Upper lobe of right lung (tissue), 1 donor: ENCODE data around the gene AP1M2. TPM values are rescaled to one million over a fixed set of nuclear protein-coding genes. Genes with fewer than 3 reads are reported as not detected.

Experiments
- ATAC-seq: fragments of 200-7000 bp; cut with Tn5 transposase; one replicate; pipeline ENCODE4 v1.9.1; 2020; ENCODE audit warnings: mild to moderate bottlenecking, moderate library complexity
- DNase-seq: peaks from one replicate; pipeline ENCODE4 v3.0.0-alpha.2; 2020
- H3K27ac ChIP-seq: fragments of 200-600 bp; one replicate; pipeline ENCODE4 v1.8.0; 2022
- H3K27me3 ChIP-seq: fragments of 200-600 bp; one replicate; pipeline ENCODE4 v1.8.0; 2022; ENCODE audit warnings: mild to moderate bottlenecking
- H3K36me3 ChIP-seq: fragments of 200-600 bp; one replicate; pipeline ENCODE4 v1.8.0; 2022
- H3K4me1 ChIP-seq: fragments of 200-600 bp; one replicate; pipeline ENCODE4 v1.8.0; 2022
- H3K4me3 ChIP-seq: fragments of 200-600 bp; one replicate; pipeline ENCODE4 v1.8.0; 2022; ENCODE audit warnings: mild to moderate bottlenecking
- H3K9me3 ChIP-seq: fragments of 200-600 bp; one replicate; pipeline ENCODE4 v1.8.0; 2022
- intact Hi-C: fragments of 100-400 bp; cut with DNase I; formaldehyde crosslinking; loops from one replicate; pipeline ENCODE4 v1.11.0; 2022
- total RNA-seq: library from RNA; stranded (reverse); fragmentation: NEBNext Ultra II Directional; extraction: Animal tissue kit (Norgen Biotek cat#: 25700); gene quantifications from one replicate; pipeline ENCODE4 v1.2.1, GENCODE V29; 2021
- TF ChIP-seq, protein P1 (sequence below): fragments of 200-600 bp; IDR thresholded peaks from one replicate; pipeline ENCODE4 v1.8.0; 2022; ENCODE audit warnings: antibody characterized with exemption
- donor health status: DM: no; HTN: yes; CAD: no; lungs with severe emphysema.

Gene AP1M2
- total RNA-seq, 1 donor from 2014 or later: 37.8 TPM

- Histone ChIP-seq H3K27me3 (no peaks in the 10 kb centered on the region), H3K4me1 (peaks cover 26% of the 10 kb centered on the region), H3K27ac (peak overlapping the region; percentile 87), H3K9me3 (no peaks in the 10 kb centered on the region), H3K36me3 (no peaks in the 10 kb centered on the region), H3K4me3 (peak overlapping the region; percentile 80)
- ATAC-seq (no peak), DNase-seq (no peak)
- intact Hi-C loops: no loop called here
- TF ChIP-seq, protein P1, sequence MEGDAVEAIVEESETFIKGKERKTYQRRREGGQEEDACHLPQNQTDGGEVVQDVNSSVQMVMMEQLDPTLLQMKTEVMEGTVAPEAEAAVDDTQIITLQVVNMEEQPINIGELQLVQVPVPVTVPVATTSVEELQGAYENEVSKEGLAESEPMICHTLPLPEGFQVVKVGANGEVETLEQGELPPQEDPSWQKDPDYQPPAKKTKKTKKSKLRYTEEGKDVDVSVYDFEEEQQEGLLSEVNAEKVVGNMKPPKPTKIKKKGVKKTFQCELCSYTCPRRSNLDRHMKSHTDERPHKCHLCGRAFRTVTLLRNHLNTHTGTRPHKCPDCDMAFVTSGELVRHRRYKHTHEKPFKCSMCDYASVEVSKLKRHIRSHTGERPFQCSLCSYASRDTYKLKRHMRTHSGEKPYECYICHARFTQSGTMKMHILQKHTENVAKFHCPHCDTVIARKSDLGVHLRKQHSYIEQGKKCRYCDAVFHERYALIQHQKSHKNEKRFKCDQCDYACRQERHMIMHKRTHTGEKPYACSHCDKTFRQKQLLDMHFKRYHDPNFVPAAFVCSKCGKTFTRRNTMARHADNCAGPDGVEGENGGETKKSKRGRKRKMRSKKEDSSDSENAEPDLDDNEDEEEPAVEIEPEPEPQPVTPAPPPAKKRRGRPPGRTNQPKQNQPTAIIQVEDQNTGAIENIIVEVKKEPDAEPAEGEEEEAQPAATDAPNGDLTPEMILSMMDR: no peak
Measured at GRCh38 chr19:10566658-10567410, 20.3 kb downstream of the AP1M2 start.

DNA sequence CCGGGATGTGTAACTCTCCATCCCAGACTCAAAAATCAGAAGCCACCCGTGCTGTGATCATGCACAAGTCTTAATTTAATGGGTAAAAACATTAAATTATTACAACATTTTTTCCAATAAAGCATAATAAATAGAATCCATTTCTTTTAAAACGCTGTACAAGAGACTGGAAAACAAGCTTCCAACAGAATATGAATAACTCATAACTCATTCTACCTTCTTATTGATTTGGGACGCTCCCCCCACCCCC lies 20.8 kb downstream of the AP1M2 start:
- intact Hi-C loops: no loop called here
- no peak for ATAC-seq

DNA sequence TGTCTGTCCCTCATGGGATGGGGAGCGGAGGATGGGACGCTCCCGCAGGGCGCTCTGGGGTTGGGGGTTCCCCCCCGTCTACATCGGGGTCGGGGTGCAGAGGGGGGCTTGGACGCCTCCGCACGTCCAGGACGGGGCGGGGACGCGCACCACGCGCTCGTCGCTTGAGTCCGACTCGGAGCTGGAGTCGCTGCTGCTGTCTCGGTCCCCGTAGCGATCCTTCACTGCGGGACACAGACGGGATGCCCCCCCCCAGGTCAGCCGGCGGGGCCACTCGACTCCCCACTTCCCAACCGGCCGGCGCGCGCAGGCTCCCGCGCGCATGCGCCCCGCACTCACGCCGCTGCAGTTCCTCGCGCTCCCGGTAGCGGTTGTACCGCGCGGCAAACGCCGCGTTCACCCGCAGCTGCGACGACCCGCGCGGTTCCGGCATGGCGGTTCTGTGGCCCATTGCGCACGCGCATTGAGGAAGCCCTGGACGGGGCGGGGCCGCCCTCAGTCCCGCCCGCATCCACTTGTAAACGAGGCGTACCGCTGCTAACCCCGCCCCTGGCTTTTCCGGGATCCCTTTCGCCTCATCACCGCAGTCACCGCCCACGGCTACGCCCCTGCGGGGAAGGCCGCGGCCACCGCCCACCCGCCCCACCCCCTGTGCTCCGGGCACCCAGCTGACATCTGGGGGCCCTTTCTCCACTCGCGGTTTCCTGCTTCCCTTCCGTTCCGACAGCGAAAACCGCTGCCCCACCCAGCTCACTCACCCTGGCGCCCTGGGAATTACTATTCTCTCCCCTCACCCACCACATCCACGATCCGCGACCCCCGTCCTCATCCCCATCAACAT lies 21.3 kb downstream of the AP1M2 start, which contains the start of gene KRI1:
TSS of gene KRI1 (minus strand) at position 444 of the 841 bp plus-strand sequence. CDS start at position 433, 11 bp downstream.
- DNase-seq: peak; percentile 99
- intact Hi-C loops: no loop called here
- TF ChIP-seq, protein P1: peak; percentile 33

More for the DNA sequence above, 20.8 kb downstream of the AP1M2 start:
- H3K9me3 ChIP-seq: no peaks in the 10 kb centered on the region
- TF ChIP-seq, protein P1: no peak
- peaks cover 3% of the 10 kb centered on the region for H3K36me3 ChIP-seq
- H3K4me1 ChIP-seq: peaks cover 26% of the 10 kb centered on the region
- peak overlapping the region; percentile 87 for H3K27ac ChIP-seq
- H3K27me3 ChIP-seq: no peaks in the 10 kb centered on the region
- H3K4me3 ChIP-seq: peak overlapping the region; percentile 80
- DNase-seq: no peak

GRCh38 chr19:10565028-10565566 lies 22.0 kb downstream of the AP1M2 start:
- H3K27ac ChIP-seq: peak overlapping the region; percentile 87
- peaks cover 26% of the 10 kb centered on the region for H3K4me1 ChIP-seq
- intact Hi-C loops: no loop called here
- DNase-seq (peak; percentile 76), ATAC-seq (peak; percentile 1)
- TF ChIP-seq, protein P1: no peak
- H3K27me3 ChIP-seq: no peaks in the 10 kb centered on the region
- peak overlapping the region; percentile 80 for H3K4me3 ChIP-seq
- no peaks in the 10 kb centered on the region for H3K9me3 ChIP-seq
- H3K36me3 ChIP-seq: peaks cover 16% of the 10 kb centered on the region

More for the DNA sequence above, 21.3 kb downstream of the AP1M2 start, which contains the start of gene KRI1:
- peak; percentile 86 for ATAC-seq
- Histone ChIP-seq H3K27me3 (no peaks in the 10 kb centered on the region), H3K36me3 (peaks cover 9% of the 10 kb centered on the region), H3K9me3 (no peaks in the 10 kb centered on the region), H3K4me3 (peak within 1 kb of the TSS; percentile 80), H3K4me1 (peaks cover 26% of the 10 kb centered on the region), H3K27ac (peak within 1 kb of the TSS; percentile 87)

GRCh38 chr19:10562609-10563008 lies 24.5 kb downstream of the AP1M2 start:
- intact Hi-C loops: no loop called here
- ATAC-seq: no peak
- Histone ChIP-seq H3K27me3 (no peaks in the 10 kb centered on the region), H3K4me1 (peaks cover 18% of the 10 kb centered on the region), H3K27ac (no peak overlapping the region), H3K9me3 (no peaks in the 10 kb centered on the region), H3K36me3 (peaks cover 39% of the 10 kb centered on the region), H3K4me3 (no peak overlapping the region)
- DNase-seq: no peak
- TF ChIP-seq, protein P1: no peak
